OCI-M1 (cell line): ENCODE measurements around the gene CDC25C.
"Not testable (repeated sequence)": the region's sequence is repeated elsewhere in the genome, so short reads cannot be mapped to it uniquely, and the experiment has no call there.

Experiments
- DNase-seq: peaks from one replicate; lab custom pipeline; 2025; lab: John Stamatoyannopoulos, UW

Gene CDC25C

DNA sequence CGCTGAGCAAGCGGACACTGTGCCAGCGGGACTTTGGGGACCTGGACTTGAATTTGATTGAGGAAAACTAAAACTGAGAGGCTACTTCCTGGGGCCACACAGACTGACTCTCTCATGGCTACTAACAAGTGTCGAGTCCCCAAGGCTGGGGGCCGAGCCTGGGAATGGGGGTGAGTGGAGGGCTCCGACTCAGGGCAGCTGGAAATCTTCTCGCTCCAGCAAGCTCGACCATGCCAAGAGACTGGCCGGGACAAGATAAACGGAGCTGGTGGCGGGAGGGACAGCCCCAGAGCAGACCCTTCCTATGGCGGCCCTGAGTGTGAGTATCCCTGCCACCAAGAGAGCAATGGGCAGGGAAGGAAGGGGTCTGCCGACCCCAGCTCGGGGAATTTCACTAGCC lies 15.3 kb upstream of the CDC25C start:
- DNase-seq = no peak

DNA sequence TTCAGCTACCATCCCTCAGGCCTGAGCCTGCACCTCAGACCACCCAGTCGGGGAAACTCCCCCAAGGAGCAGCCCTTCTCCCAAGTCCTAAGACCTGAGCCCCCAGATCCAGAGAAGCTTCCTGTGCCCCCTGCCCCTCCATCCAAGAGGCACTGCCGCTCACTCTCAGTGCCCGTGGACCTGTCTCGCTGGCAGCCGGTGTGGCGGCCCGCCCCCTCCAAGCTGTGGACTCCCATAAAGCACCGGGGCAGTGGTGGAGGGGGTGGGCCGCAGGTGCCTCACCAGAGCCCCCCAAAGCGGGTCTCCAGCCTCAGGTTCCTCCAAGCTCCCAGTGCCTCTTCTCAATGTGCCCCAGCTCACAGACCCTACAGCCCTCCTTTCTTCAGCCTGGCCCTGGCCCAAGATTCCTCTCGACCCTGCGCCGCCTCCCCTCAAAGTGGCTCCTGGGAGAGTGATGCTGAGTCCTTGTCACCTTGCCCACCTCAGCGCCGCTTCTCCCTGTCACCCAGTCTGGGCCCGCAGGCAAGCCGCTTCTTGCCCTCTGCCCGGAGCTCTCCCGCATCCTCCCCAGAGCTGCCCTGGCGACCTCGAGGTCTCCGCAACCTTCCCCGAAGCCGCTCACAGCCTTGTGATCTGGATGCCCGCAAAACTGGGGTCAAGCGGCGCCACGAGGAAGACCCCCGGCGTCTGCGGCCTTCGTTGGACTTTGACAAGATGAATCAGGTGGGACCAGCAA lies 13.5 kb upstream of the CDC25C start:
- DNase-seq = no peak

DNA sequence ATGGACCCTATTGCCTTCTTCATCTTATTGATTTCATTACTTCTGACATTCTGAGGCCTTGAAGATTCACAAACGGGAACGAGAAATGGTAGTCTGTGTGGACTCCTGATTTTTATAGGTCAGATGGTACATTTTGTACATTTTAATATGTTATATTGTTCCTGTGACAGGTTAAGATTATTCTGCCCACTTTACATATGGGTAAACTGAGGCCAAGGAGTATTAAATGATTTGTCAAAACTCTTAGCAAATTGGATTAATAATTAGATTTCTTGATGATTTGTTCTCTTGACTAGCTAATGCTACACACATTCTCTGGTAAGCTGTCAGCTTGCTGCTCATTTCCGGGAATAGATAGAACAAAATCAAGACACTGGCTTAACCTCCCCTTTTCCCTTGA lies 8.4 kb upstream of the CDC25C start:
- no peak for DNase-seq

GRCh38 chr5:138339464-138339863 lies 7.9 kb upstream of the CDC25C start:
- peak; percentile 45 for DNase-seq

GRCh38 chr5:138339091-138339456 lies 7.5 kb upstream of the CDC25C start:
- DNase-seq = peak; percentile 49

GRCh38 chr5:138338411-138339090 lies 6.9 kb upstream of the CDC25C start:
- DNase-seq = peak; percentile 49

- DNase-seq = peak; percentile 97
Observed at GRCh38 chr5:138337685-138338410, 6.2 kb upstream of the CDC25C start, which contains the start of gene FAM53C. FAM53C (plus strand) TSS chr5:138338266; CDS start chr5:138341336, 3,070 bp downstream.

- peak; percentile 96 for DNase-seq
Observed at GRCh38 chr5:138336952-138337684, 5.5 kb upstream of the CDC25C start.

DNA sequence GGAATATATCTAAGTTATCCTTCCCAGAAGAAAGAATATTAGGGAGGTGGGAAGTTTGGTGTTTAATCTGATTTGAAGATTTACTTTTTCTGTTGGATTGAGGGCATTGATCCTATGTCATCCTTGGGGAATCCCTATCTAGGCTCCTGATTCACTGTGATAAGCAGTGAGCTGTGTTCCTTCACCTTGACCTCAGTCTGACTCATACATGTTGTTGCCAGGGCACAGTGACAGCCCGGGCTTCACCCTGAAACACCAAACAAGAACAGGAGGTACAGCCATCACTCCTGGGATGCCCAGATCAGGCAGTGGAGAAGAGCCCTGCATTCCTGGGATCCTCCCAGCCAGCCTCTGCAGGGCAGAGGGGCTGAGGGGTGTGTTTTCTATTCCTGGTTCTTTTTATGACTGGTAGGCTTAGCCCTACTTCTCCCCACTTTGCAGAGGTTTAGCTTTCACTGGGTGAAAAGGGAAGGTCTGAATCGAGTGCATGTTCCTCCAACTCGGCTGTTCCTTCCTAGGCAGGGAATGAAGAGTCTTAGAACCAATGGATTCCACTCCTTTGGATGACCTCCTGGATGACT lies 3.4 kb upstream of the CDC25C start:
- no peak for DNase-seq

DNA sequence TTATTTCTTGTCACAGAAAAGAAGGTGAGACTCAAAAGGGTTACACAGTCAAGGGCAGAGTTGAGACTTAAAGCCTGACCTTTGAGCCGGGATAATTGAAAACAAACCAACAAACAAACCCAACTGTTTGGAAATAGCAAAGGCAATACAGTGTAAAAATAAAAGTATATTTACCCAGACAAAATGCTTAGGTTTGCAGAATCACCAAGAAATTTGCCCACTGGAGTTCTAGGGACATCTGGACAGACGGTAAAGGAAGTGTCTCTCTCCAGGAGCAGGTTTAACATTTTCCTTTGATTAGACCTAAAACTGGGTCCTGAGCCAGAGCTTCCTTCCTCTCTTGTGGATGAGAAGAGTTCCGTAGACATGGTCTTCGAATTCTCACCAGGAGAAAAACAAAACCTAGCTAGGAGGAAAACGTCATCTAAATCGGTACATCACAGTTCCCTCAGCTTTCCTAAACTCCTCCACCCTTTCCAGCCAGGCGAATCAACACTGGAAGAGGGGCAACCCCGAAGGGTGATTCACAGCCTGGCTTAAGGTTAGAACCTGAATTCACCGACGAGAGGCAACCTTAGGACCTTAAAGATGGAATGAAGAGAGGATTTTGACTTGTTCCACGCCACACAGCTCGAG lies 673 bp downstream of the CDC25C start:
- peak; percentile 49 for DNase-seq

DNA sequence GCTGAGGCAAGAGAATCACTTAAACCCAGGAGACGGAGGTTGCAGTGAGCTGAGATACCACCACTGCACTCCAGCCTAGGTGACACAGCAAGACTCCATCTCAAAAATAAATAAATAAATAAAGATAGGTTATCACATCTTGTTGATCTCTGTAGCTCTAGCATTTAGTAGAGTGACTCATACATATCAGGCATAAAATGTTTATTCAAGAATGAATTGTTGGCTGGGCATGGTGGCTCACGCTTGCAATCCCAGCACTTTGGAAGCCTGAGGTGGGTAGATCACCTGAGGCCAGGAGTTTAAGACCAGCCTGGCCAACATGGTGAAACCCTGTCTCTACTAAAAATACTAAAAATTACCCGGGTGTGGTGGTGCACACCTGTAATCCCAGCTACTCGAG lies 13.4 kb downstream of the CDC25C start:
- DNase-seq = not testable (repeated sequence)

DNA sequence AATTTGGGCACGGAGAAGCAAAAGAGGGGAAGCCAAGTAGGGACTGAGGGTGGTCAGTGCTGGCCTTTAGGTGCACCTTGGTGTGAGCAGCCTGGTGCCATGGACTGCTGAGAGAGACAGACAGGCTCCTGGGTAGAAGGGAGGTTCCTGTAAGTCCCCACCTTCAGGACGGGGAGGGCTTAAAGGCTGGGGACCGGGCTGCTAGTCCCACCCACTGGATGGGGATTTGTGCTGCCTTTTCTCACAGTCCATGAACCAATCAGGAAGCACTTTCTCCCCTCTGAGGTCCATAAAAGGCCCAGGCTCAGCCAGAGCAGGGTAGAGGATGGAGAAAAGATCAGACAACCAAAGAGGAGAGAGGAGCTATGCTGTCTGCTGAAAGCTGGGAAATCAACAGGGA lies 15.2 kb downstream of the CDC25C start:
- no peak for DNase-seq

GRCh38 chr5:138315751-138316278 lies 15.8 kb downstream of the CDC25C start:
- no peak for DNase-seq

DNA sequence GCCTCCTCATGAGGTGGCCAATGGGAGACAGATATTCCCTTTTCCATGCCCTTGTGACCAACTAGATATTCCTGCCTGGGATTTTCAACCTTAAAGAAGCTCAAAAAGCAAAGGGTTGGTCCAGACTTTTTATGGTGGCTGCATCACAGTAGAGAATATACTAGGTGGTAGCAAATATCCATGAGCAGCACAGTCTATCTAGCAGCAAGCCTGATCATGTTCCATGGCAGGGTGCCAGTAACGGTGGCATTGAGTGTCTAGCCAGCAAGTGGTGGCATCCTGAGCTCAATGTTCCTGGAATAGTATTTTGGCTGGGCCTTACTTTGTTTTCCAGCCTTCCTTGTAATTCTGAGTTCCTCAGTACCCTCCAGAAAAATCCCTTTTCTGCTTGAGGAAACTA lies 25.8 kb downstream of the CDC25C start:
- peak; percentile 60 for DNase-seq

DNA sequence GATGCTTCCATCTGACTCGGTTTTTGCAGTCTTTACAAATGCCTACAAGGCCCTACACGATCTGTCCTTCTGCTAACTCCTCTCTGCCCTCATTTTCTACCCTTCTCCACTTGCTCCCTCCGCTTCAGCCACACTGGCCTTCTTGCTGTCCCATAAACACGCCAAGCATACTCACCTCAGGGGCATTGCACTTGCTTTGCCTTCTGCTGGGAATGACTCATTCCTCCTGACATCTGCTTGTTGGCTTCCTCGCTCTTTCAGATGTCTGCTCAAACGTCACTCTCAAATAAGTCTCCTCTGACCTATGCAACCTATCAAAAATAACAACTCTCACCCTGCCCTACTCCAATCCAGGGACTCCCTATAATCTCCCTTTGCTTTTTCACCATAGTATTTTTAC lies 28.2 kb downstream of the CDC25C start:
- no peak for DNase-seq

- DNase-seq = no peak
Observed at GRCh38 chr5:138289296-138289695, 42.3 kb downstream of the CDC25C start.

DNA sequence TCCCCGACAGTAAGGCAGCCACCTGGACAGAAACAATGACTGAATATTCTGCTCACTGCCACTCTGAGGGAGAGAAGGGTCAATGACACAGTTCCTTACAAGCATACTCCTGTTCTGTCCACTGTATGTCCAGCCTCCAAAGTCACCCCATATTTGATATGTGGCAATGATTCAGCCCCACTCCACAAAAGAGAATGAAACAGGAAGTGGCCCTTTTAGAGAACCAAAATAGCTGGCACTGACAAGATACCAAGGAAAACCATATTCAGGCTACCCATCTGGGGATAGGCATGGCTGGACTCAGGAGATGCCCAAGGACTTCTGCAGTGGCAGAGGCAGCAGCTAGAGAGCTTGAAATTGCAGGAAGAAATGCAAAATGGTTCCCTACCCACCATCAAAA lies 44.4 kb downstream of the CDC25C start:
- DNase-seq = no peak

DNA sequence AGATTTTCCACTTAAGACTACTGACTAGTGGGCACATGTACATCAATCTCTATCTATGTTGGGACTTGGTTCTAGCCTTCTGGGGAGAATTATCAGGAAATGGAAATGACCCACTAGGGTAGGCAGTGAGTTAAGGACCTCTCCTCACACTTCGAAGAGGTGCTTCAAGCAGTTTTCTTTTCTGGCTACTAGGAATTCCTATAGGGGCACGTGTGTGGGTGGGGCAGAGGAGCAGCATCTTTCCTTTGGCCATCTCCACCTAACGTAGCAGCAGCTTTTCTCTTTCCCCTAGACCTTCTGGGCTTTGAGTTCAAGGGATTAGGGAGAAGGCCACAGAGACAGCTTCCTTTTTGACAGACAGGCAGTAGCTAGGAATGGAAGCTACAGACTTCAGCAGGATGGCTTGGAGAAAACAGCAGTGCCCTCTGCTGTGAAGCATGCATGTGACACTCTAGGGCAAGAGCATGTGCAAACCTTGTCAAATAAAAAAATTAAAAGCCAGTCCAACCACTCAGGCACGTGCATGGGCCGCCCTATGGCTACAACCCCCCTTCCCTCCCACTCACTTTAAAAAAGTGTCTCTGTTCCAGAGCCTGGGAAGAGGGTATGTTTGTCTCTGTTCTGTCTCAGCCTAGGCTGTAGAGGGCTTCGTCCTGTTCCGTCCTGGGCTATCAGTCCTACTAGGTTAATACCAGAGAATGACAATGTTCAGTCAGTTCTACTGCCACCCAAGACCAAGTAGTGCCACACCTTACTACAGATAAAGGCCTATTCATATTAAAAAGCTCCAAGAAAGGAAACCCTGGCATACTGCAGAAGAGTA lies 48.5 kb downstream of the CDC25C start:
- DNase-seq = peak; percentile 68

GRCh38 chr5:138280915-138281314 lies 50.7 kb downstream of the CDC25C start:
- no peak for DNase-seq

DNA sequence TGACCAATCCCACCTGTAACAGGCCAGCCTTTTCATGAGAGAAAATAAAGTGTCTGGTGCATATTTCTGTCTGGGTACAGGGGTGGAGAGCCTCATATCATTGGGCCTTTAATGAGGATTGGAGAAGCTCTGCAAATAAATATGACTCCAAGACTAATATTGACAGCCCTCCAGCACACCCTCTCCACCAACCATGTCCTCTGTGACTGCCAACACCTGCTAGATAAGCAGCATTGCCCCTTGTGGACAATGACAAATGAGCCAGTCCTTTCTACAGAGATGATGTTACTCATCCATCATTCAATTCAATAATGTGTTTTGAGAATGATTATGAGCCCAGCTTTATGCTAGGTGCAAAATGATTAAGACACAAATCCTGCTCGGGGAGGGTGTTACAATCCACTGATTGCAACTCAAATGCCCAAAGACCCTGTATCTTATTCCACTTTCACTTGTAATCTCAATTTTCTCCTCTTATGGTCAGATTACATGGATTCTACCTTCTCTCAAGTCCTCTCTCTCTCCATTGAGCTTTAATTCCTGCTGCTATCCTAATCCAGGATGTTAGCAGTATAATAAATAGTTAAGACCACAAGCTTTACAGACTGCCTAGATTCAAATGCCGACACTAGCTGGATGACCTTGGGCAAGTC lies 55.1 kb downstream of the CDC25C start:
- DNase-seq = peak; percentile 23
